Adrenal gland (tissue), 12 donors: ENCODE results near the gene NARS2. TPM values are rescaled to one million over a fixed set of nuclear protein-coding genes. Genes with fewer than 3 reads are reported as not detected.

ENCODE experiments used
- DNase-seq, 7 donors: peaks; one replicate each; pipeline ENCODE4 v3.0.0-alpha.2; 2019 to 2020
- H3K27ac ChIP-seq, 5 donors: fragments of 200-600 bp; sonication (generic) in 4 of 5; 1 replicate in 3 of 5; 2 replicates in 2 of 5; pipeline versions ENCODE4 v1.5.1 to v1.8.0; 2016 to 2020; ENCODE audit warnings: mild to moderate bottlenecking in 1 of 5
- H3K27me3 ChIP-seq: fragments of 200-600 bp; 2 replicates; pipeline ENCODE4 v1.8.0; 2021
- H3K36me3 ChIP-seq, 2 donors: fragments of 200-600 bp; replicated peaks in 1 of 2; 1 replicate in 1 of 2; 2 replicates in 1 of 2; pipeline versions ENCODE4 v1.5.1 to v1.8.0; 2018 to 2022
- H3K4me1 ChIP-seq, 2 donors: fragments of 200-600 bp; replicated peaks in 1 of 2; 1 replicate in 1 of 2; 2 replicates in 1 of 2; pipeline versions ENCODE4 v1.5.1 to v1.8.0; 2018 to 2021
- H3K4me3 ChIP-seq, 4 donors: fragments of 200-600 bp; sonication (generic) in 3 of 4; one replicate each; pipeline ENCODE4 v1.5.1; 2016 to 2018
- H3K9me3 ChIP-seq, 3 donors: fragments of 200-600 bp; sonication (generic) in 1 of 3; replicated peaks in 1 of 3; 1 replicate in 2 of 3; 2 replicates in 1 of 3; pipeline versions ENCODE4 v1.5.1 to v1.8.0; 2016 to 2021
- CTCF ChIP-seq, 6 experiments: fragments of 450-650 bp in 4 of 6; fragments of 200-600 bp in 2 of 6; sonication (generic) in 1 of 6; IDR thresholded peaks; 1 replicate in 5 of 6; 2 replicates in 1 of 6; pipeline versions ENCODE4 v1.5.1 to v1.8.0; 2016 to 2021; ENCODE audit warnings: antibody characterized with exemption in 6 of 6, mild to moderate bottlenecking in 2 of 6, moderate library complexity in 1 of 6
- POLR2A ChIP-seq, 2 donors: fragments of 450-650 bp; IDR thresholded peaks; one replicate each; pipeline ENCODE4 v1.6.1; 2017; ENCODE audit warnings: antibody characterized with exemption in 2 of 2, mild to moderate bottlenecking in 2 of 2, moderate library complexity in 1 of 2
- WGBS, 4 donors: extraction: QIAGEN DNeasy Blood & Tissue Kit in 2 of 4; methylation state at CpG; one replicate each; pipeline versions ENCODE4 v1.1.5 to v1.1.7; 2013 to 2017; 5-methylcytosine and 5-hydroxymethylcytosine counted together
- intact Hi-C, 2 donors: fragments of 100-400 bp; cut with DNase I; formaldehyde crosslinking; loops; one replicate each; pipeline versions ENCODE4 v1.14.1 to v1.15.0; 2022 to 2023
- polyA plus RNA-seq, 3 donors: library from polyadenylated mRNA; stranded (reverse); fragments of 200-250 nt in 2 of 3; fragments of 350-450 nt in 1 of 3; fragmentation: Illumina TruSeq in 1 of 3; extraction: RNeasy Lipid Tissue Mini Kit (QIAGEN cat#74804) in 1 of 3; gene quantifications; one replicate each; pipeline ENCODE4 v1.2.3, GENCODE V29; 2013 to 2014
- total RNA-seq, 9 donors: library from RNA; depleted of rRNA in 4 of 9; stranded (reverse); fragments of >200 nt in 4 of 9; fragments of 120-200 nt in 1 of 9; fragmentation: NEBNext Ultra II Directional in 1 of 9; extraction: Animal tissue kit (Norgen Biotek cat#: 25700) in 1 of 9; gene quantifications; one replicate each; pipeline versions ENCODE4 v1.1.0 to v1.2.4, GENCODE V29; 2013 to 2023
- donor health status: healthy with polysubstance abuse.
- donor health status: Bipolar disorder and iron deficiency.
- donor health status: DM: yes; HTN: yes; CAD: no.
- donor health status: DM: no; HTN: no; CAD: no.
- donor health status: DM: no; HTN: no; CAD: no.
- donor health status: DM: yes; HTN: yes; CAD: no.

NARS2 gene
- total and polyA plus RNA-seq, 12 donors: 8.4 to 33.3 (median 21.1) TPM

- Histone ChIP-seq H3K36me3 (no peaks in the 10 kb centered on the region), H3K4me1 (no peaks in the 10 kb centered on the region), H3K27ac (no peak overlapping the region), H3K27me3 (no peaks in the 10 kb centered on the region), H3K4me3 (no peak overlapping the region), H3K9me3 (no peaks in the 10 kb centered on the region)
- intact Hi-C loops: no loop called here
- 49 to 58% (median 53%) methylated on average over 16 of the region's 16 CpGs for WGBS, 4 donors
- DNase-seq: no peak
- TF ChIP-seq CTCF (IDR thresholded peaks at IDR 0.05): no peak
- TF ChIP-seq POLR2A (IDR thresholded peaks at IDR 0.05): no peak
These were observed 20.9 kb upstream of the NARS2 start for GRCh38 chr11:78595436-78596130.

- Histone ChIP-seq H3K9me3 (no peaks in the 10 kb centered on the region), H3K4me3 (no peak overlapping the region), H3K27ac (no peak overlapping the region), H3K36me3 (no peaks in the 10 kb centered on the region), H3K4me1 (no peaks in the 10 kb centered on the region), H3K27me3 (no peaks in the 10 kb centered on the region)
- TF ChIP-seq CTCF (IDR thresholded peaks at IDR 0.05): no peak
- no peak for TF ChIP-seq POLR2A (IDR thresholded peaks at IDR 0.05)
- no peak for DNase-seq
- WGBS, 4 donors: 59 to 79% (median 73%) methylated on average over 3 of the region's 3 CpGs
- intact Hi-C loops: no loop called here
These were observed 20.1 kb upstream of the NARS2 start for GRCh38 chr11:78594814-78595213.

GRCh38 chr11:78588517-78588916 is 13.9 kb upstream of the NARS2 start:
- Histone ChIP-seq H3K27ac (no peak overlapping the region), H3K36me3 (no peaks in the 10 kb centered on the region), H3K4me1 (no peaks in the 10 kb centered on the region), H3K27me3 (no peaks in the 10 kb centered on the region), H3K9me3 (peaks cover 0 to 9% (median 5%) of the 10 kb centered on the region in 3 donors), H3K4me3 (no peak overlapping the region)
- WGBS, 4 donors: 43 to 58% (median 45%) methylated on average over 3 of the region's 3 CpGs
- intact Hi-C loops: no loop called here
- TF ChIP-seq POLR2A (IDR thresholded peaks at IDR 0.05): no peak
- TF ChIP-seq CTCF (IDR thresholded peaks at IDR 0.05): no peak
- DNase-seq: no peak

GRCh38 chr11:78587446-78587845 is 12.8 kb upstream of the NARS2 start:
- H3K36me3 ChIP-seq: no peaks in the 10 kb centered on the region
- intact Hi-C loops: no loop called here
- 74 to 83% (median 77%) methylated on average over 3 of the region's 3 CpGs for WGBS, 4 donors

More at GRCh38 chr11:78587446-78587845, 12.8 kb upstream of the NARS2 start:
- no peak for DNase-seq
- H3K27me3 ChIP-seq: no peaks in the 10 kb centered on the region
- H3K4me1 ChIP-seq: no peaks in the 10 kb centered on the region
- no peak overlapping the region for H3K4me3 ChIP-seq
- peaks cover 0 to 15% (median 6%) of the 10 kb centered on the region in 3 donors for H3K9me3 ChIP-seq
- TF ChIP-seq CTCF (IDR thresholded peaks at IDR 0.05): no peak
- TF ChIP-seq POLR2A (IDR thresholded peaks at IDR 0.05): no peak
- no peak overlapping the region for H3K27ac ChIP-seq
